ENCODE measurements around the gene PTPN22.

PTPN22 gene

DNA sequence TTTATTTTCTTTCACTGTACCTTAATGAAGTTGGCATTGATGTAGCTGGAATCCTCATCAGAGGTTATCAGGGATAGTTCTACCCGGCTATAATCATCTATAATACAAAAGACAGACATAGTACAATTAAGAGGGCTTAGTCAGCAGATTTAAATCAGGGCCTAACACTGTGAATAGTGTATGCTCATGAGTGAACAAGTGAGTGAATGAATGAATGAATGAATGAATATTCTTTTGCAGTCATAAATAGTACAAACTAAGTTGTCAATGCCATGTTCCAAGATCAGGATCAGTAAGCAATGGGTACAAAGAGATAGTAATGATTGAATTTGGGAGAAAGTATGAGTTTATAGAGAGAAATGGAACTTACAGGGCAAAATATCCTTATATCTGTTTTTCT is 12.5 kb downstream of the PTPN22 start:
- no peak overlapping the region for H2BK5ac ChIP-seq (ENCODE audit: low read length)
- no peaks in the 10 kb centered on the region for H3K79me1 ChIP-seq (ENCODE audit: low read depth, low read length)
- H3K9ac ChIP-seq (ENCODE audit: low read depth, low read length, poor library complexity) = no peak overlapping the region
- H3K36me3 ChIP-seq (replicated peaks in 1 of 2; ENCODE audit: control insufficient read depth in 2 of 2, insufficient read depth in 2 of 2, low read length in 2 of 2) = no peaks in the 10 kb centered on the region
- no peak overlapping the region for H2BK15ac ChIP-seq (ENCODE audit: low read length)
- no peak overlapping the region for H3K4ac ChIP-seq (ENCODE audit: low read length)
- no peak for DNase-seq (ENCODE audit: low spot score)
- no peak overlapping the region for H3K4me3 ChIP-seq (ENCODE audit: low read length in 2 of 2)
- no peak overlapping the region for H3K18ac ChIP-seq (ENCODE audit: low read length)
- H4K91ac ChIP-seq (ENCODE audit: low read depth, low read length, poor library complexity) = no peak overlapping the region
- no peak overlapping the region for H2BK120ac ChIP-seq (ENCODE audit: low read depth, low read length)
- H2BK12ac ChIP-seq (ENCODE audit: low read length) = no peak overlapping the region
- WGBS, 2 donors (ENCODE audit: extremely low coverage in 2 of 2, insufficient read length in 2 of 2, insufficient replicate concordance in 1 of 2) = no CpG with 5 or more reads among the region's 1 CpG
- no peak overlapping the region for H3K14ac ChIP-seq (ENCODE audit: low read length)
- no peak overlapping the region for H3K27ac ChIP-seq (replicated peaks; ENCODE audit: low read length)
- no peaks in the 10 kb centered on the region for H3K9me3 ChIP-seq (replicated peaks in 1 of 2; ENCODE audit: control insufficient read depth in 2 of 2, insufficient read depth in 1 of 2, low read depth in 1 of 2, low read length in 2 of 2)
- no peaks in the 10 kb centered on the region for H3K4me1 ChIP-seq (ENCODE audit: control insufficient read depth in 2 of 2, insufficient read depth in 1 of 2, low read depth in 1 of 2, low read length in 2 of 2)
- H3K4me2 ChIP-seq (ENCODE audit: insufficient read depth, low read length, poor library complexity, severe bottlenecking) = no peak overlapping the region
- no peak overlapping the region for H4K8ac ChIP-seq (ENCODE audit: low read depth, low read length)
- H3K23ac ChIP-seq (ENCODE audit: low read depth, low read length, poor library complexity) = no peak overlapping the region
- no peak overlapping the region for H2AFZ ChIP-seq (ENCODE audit: low read length)
- no peak overlapping the region for H2AK5ac ChIP-seq (ENCODE audit: low read depth, low read length)
- H3K27me3 ChIP-seq (ENCODE audit: control insufficient read depth in 3 of 3, insufficient read depth in 3 of 3, low read depth in 1 of 3, low read length in 3 of 3) = no peaks in the 10 kb centered on the region

DNA sequence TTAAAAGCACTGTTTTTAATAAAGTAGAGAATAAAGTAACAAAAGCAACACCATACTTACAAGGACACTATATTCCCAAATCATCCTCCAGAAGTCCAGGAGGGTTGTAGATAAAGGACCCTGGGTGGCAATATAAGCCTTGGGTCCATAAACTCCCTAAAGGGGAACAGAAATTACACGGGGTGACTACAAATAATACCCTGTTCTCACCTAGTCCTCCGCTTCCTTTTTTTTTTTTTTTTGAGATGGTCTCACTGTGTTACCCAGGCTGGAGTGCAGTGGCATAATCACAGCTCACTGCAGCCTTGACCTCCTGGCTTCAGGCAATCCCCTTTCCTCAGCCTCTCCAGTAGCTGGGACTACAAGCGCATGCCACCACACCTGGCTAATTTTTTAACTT is 13.1 kb downstream of the PTPN22 start:
- H2BK15ac ChIP-seq (ENCODE audit: low read length) = no peak overlapping the region
- H3K23ac ChIP-seq (ENCODE audit: low read depth, low read length, poor library complexity) = no peak overlapping the region
- no peak overlapping the region for H3K4me3 ChIP-seq (ENCODE audit: low read length in 2 of 2)
- no peaks in the 10 kb centered on the region for H3K9me3 ChIP-seq (replicated peaks in 1 of 2; ENCODE audit: control insufficient read depth in 2 of 2, insufficient read depth in 1 of 2, low read depth in 1 of 2, low read length in 2 of 2)
- no peak overlapping the region for H4K8ac ChIP-seq (ENCODE audit: low read depth, low read length)
- H3K9ac ChIP-seq (ENCODE audit: low read depth, low read length, poor library complexity) = no peak overlapping the region
- no peak overlapping the region for H2BK120ac ChIP-seq (ENCODE audit: low read depth, low read length)
- H3K4me2 ChIP-seq (ENCODE audit: insufficient read depth, low read length, poor library complexity, severe bottlenecking) = no peak overlapping the region
- no peak overlapping the region for H4K91ac ChIP-seq (ENCODE audit: low read depth, low read length, poor library complexity)
- H2BK5ac ChIP-seq (ENCODE audit: low read length) = no peak overlapping the region
- no peaks in the 10 kb centered on the region for H3K36me3 ChIP-seq (replicated peaks in 1 of 2; ENCODE audit: control insufficient read depth in 2 of 2, insufficient read depth in 2 of 2, low read length in 2 of 2)
- H2AFZ ChIP-seq (ENCODE audit: low read length) = no peak overlapping the region
- no peak overlapping the region for H3K18ac ChIP-seq (ENCODE audit: low read length)
- no peak overlapping the region for H2BK12ac ChIP-seq (ENCODE audit: low read length)
- no CpG with 5 or more reads among the region's 3 CpGs for WGBS, 2 donors (ENCODE audit: extremely low coverage in 2 of 2, insufficient read length in 2 of 2, insufficient replicate concordance in 1 of 2)
- H3K27me3 ChIP-seq (ENCODE audit: control insufficient read depth in 3 of 3, insufficient read depth in 3 of 3, low read depth in 1 of 3, low read length in 3 of 3) = no peaks in the 10 kb centered on the region
- no peak overlapping the region for H3K4ac ChIP-seq (ENCODE audit: low read length)
- H3K4me1 ChIP-seq (ENCODE audit: control insufficient read depth in 2 of 2, insufficient read depth in 1 of 2, low read depth in 1 of 2, low read length in 2 of 2) = no peaks in the 10 kb centered on the region
- no peak overlapping the region for H3K27ac ChIP-seq (replicated peaks; ENCODE audit: low read length)
- no peak overlapping the region for H3K14ac ChIP-seq (ENCODE audit: low read length)
- no peaks in the 10 kb centered on the region for H3K79me1 ChIP-seq (ENCODE audit: low read depth, low read length)
- H2AK5ac ChIP-seq (ENCODE audit: low read depth, low read length) = no peak overlapping the region
- no peak for DNase-seq (ENCODE audit: low spot score)

DNA sequence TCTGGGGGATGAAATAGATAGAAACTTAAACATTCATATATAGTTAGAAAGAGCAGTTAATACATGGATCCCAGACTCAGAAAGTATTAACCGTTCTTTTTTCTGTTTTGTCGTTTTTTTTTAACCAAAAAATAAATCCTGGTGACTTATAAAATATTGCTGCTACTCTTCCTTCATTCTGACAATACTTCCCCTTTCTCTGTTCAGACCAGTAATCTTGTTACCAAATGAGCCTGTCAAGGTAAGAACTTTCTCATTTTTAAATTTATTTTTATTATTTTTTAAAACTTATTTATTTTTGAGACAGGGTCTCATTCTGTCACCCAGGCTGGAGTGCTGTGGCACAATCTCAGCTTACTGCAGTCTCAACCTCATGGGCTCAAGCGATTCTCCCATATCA is 13.7 kb downstream of the PTPN22 start:
- H2BK12ac ChIP-seq (ENCODE audit: low read length) = no peak overlapping the region
- H3K36me3 ChIP-seq (replicated peaks in 1 of 2; ENCODE audit: control insufficient read depth in 2 of 2, insufficient read depth in 2 of 2, low read length in 2 of 2) = no peaks in the 10 kb centered on the region
- no peak overlapping the region for H4K91ac ChIP-seq (ENCODE audit: low read depth, low read length, poor library complexity)
- H3K23ac ChIP-seq (ENCODE audit: low read depth, low read length, poor library complexity) = no peak overlapping the region
- H4K8ac ChIP-seq (ENCODE audit: low read depth, low read length) = no peak overlapping the region
- no peaks in the 10 kb centered on the region for H3K79me1 ChIP-seq (ENCODE audit: low read depth, low read length)
- H3K27me3 ChIP-seq (ENCODE audit: control insufficient read depth in 3 of 3, insufficient read depth in 3 of 3, low read depth in 1 of 3, low read length in 3 of 3) = no peaks in the 10 kb centered on the region
- no peak overlapping the region for H3K27ac ChIP-seq (replicated peaks; ENCODE audit: low read length)
- no peak overlapping the region for H3K4me2 ChIP-seq (ENCODE audit: insufficient read depth, low read length, poor library complexity, severe bottlenecking)
- no peak overlapping the region for H2AFZ ChIP-seq (ENCODE audit: low read length)
- H3K9me3 ChIP-seq (replicated peaks in 1 of 2; ENCODE audit: control insufficient read depth in 2 of 2, insufficient read depth in 1 of 2, low read depth in 1 of 2, low read length in 2 of 2) = no peaks in the 10 kb centered on the region
- no peak for DNase-seq (ENCODE audit: low spot score)
- no peak overlapping the region for H3K4ac ChIP-seq (ENCODE audit: low read length)
- no CpG with 5 or more reads among the region's 3 CpGs for WGBS, 2 donors (ENCODE audit: extremely low coverage in 2 of 2, insufficient read length in 2 of 2, insufficient replicate concordance in 1 of 2)
- no peak overlapping the region for H2BK120ac ChIP-seq (ENCODE audit: low read depth, low read length)
- no peak overlapping the region for H3K9ac ChIP-seq (ENCODE audit: low read depth, low read length, poor library complexity)
- no peak overlapping the region for H2AK5ac ChIP-seq (ENCODE audit: low read depth, low read length)
- H2BK5ac ChIP-seq (ENCODE audit: low read length) = no peak overlapping the region
- no peak overlapping the region for H2BK15ac ChIP-seq (ENCODE audit: low read length)
- H3K4me3 ChIP-seq (ENCODE audit: low read length in 2 of 2) = no peak overlapping the region
- H3K18ac ChIP-seq (ENCODE audit: low read length) = no peak overlapping the region
- H3K4me1 ChIP-seq (ENCODE audit: control insufficient read depth in 2 of 2, insufficient read depth in 1 of 2, low read depth in 1 of 2, low read length in 2 of 2) = no peaks in the 10 kb centered on the region
- no peak overlapping the region for H3K14ac ChIP-seq (ENCODE audit: low read length)

DNA sequence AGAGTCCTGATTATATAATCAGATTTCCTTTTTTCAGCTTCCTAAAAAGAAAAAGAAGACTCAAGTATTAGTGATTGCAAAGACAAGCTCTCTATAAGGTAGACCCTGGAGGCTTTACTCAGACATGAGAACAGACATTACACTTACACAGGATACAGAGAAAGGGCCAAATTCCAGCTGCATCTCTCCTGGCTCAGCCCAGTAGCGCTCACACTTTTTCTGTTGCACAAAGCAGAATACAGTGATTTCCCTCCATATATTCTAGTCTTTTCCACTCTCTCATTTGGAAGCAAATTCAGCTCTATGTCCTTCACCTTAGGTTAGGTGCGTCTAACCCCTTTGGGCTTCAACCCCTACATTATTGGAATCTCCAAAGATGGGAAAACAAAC is 15.1 kb downstream of the PTPN22 start:
- Histone ChIP-seq H3K4ac (ENCODE audit: low read length) (no peak overlapping the region), H2BK5ac (ENCODE audit: low read length) (no peak overlapping the region), H3K23ac (ENCODE audit: low read depth, low read length, poor library complexity) (no peak overlapping the region), H3K79me1 (ENCODE audit: low read depth, low read length) (no peaks in the 10 kb centered on the region), H3K4me3 (ENCODE audit: low read length in 2 of 2) (no peak overlapping the region), H3K27ac (replicated peaks; ENCODE audit: low read length) (no peak overlapping the region), H2BK15ac (ENCODE audit: low read length) (no peak overlapping the region), H2BK12ac (ENCODE audit: low read length) (no peak overlapping the region), H3K4me1 (ENCODE audit: control insufficient read depth in 2 of 2, insufficient read depth in 1 of 2, low read depth in 1 of 2, low read length in 2 of 2) (no peaks in the 10 kb centered on the region), H2AK5ac (ENCODE audit: low read depth, low read length) (no peak overlapping the region), H3K9ac (ENCODE audit: low read depth, low read length, poor library complexity) (no peak overlapping the region), H4K91ac (ENCODE audit: low read depth, low read length, poor library complexity) (no peak overlapping the region), H3K14ac (ENCODE audit: low read length) (no peak overlapping the region), H3K36me3 (replicated peaks in 1 of 2; ENCODE audit: control insufficient read depth in 2 of 2, insufficient read depth in 2 of 2, low read length in 2 of 2) (no peaks in the 10 kb centered on the region), H3K27me3 (ENCODE audit: control insufficient read depth in 3 of 3, insufficient read depth in 3 of 3, low read depth in 1 of 3, low read length in 3 of 3) (no peaks in the 10 kb centered on the region), H4K8ac (ENCODE audit: low read depth, low read length) (no peak overlapping the region), H2AFZ (ENCODE audit: low read length) (no peak overlapping the region), H3K18ac (ENCODE audit: low read length) (no peak overlapping the region), H3K4me2 (ENCODE audit: insufficient read depth, low read length, poor library complexity, severe bottlenecking) (no peak overlapping the region), H3K9me3 (replicated peaks in 1 of 2; ENCODE audit: control insufficient read depth in 2 of 2, insufficient read depth in 1 of 2, low read depth in 1 of 2, low read length in 2 of 2) (no peaks in the 10 kb centered on the region), H2BK120ac (ENCODE audit: low read depth, low read length) (no peak overlapping the region)
- no CpG with 5 or more reads among the region's 2 CpGs for WGBS, 2 donors (ENCODE audit: extremely low coverage in 2 of 2, insufficient read length in 2 of 2, insufficient replicate concordance in 1 of 2)
- DNase-seq (ENCODE audit: low spot score) = no peak

Data from neuronal stem cell (in vitro differentiated cells).